Measurements from ENCODE around the gene HCFC1. TPM values are rescaled to one million over a fixed set of nuclear protein-coding genes. Genes with fewer than 3 reads are reported as not detected.

Gene HCFC1
- polyA plus RNA-seq, 1 of the 3 experiments (the other 2 are of a cell fraction) = 9.5 TPM

GRCh38 chrX:153921511-153922446 is 49.8 kb downstream of the HCFC1 start:
- Histone ChIP-seq H3K4me2 (no peak overlapping the region), H2AFZ (ENCODE audit: low read depth) (no peak overlapping the region)
- peak; percentile 78 for DNase-seq

GRCh38 chrX:153921070-153921469 is 50.5 kb downstream of the HCFC1 start:
- Histone ChIP-seq H3K9me3 (no peaks in the 10 kb centered on the region), H3K4me2 (no peak overlapping the region), H3K9me2 (no peaks in the 10 kb centered on the region), H3K36me3 (replicated peaks in 1 of 2; ENCODE audit: control insufficient read depth in 1 of 2, insufficient read depth in 2 of 2, low read length in 1 of 2) (no peaks in the 10 kb centered on the region), H3K27ac (ENCODE audit: low read depth in 2 of 2, low read length in 1 of 2) (peak overlapping the region in 1 of 2 experiments; percentile 92; a peak in 2 of 4 replicates), H2AFZ (ENCODE audit: low read depth) (no peak overlapping the region), H3K4me3 (ENCODE audit: low read depth in 2 of 2, low read length in 1 of 2) (no peak overlapping the region), H3K4me1 (ENCODE audit: control insufficient read depth in 1 of 2, insufficient read depth in 2 of 2, low read depth in 1 of 2, low read length in 1 of 2) (peaks cover 0 to 51% of the 10 kb centered on the region in 2 experiments; a peak in 1 of 4 replicates), H3K79me2 (ENCODE audit: insufficient read depth) (no peaks in the 10 kb centered on the region), H4K20me1 (ENCODE audit: insufficient read depth) (no peaks in the 10 kb centered on the region), H3K9ac (no peak overlapping the region), H3K27me3 (ENCODE audit: insufficient read depth) (peaks cover 44% of the 10 kb centered on the region), H3F3A (replicated peaks; ENCODE audit: insufficient read depth) (peaks cover 8% of the 10 kb centered on the region)
- 61% methylated on average over 12 of the region's 16 CpGs for WGBS (ENCODE audit: low lambda C conversion rate)
- CTCF ChIA-PET = interaction anchor here (0.9 to 16.7 kb wide), 9 partner anchors 12 to 161 kb away, joined by 3 to 271 read pairs (median 4); partner anchors contain the start of gene RENBP
- DNase-seq = peak; percentile 47
- POLR2A ChIA-PET = interaction anchor here (1.5 to 3.0 kb wide), 4 partner anchors 10 to 155 kb away, joined by 5 to 14 read pairs (median 9); partner anchors contain the start of genes IDH3G and SSR4
- TF ChIP-seq FOSL2 (IDR thresholded peaks at IDR 0.05; ENCODE audit: borderline replicate concordance, low read depth) = no peak
- no peak for TF ChIP-seq GABPA (IDR thresholded peaks at IDR 0.05; ENCODE audit: low read depth)
- no peak for TF ChIP-seq USF2 (IDR thresholded peaks at IDR 0.05; ENCODE audit: borderline replicate concordance, low read depth, low read length)
- no peak for TF ChIP-seq CTCF (IDR thresholded peaks at IDR 0.05)
- no peak for TF ChIP-seq ELF1 (IDR thresholded peaks at IDR 0.05)
- no peak for TF ChIP-seq MXI1 (IDR thresholded peaks at IDR 0.05; ENCODE audit: low read depth, low read length)
- no peak for TF ChIP-seq USF1 (IDR thresholded peaks at IDR 0.05; ENCODE audit: borderline replicate concordance, low read depth)
- no peak for TF ChIP-seq EP300 (IDR thresholded peaks at IDR 0.05; ENCODE audit: borderline replicate concordance in 1 of 2, low read depth in 1 of 2, low read length in 1 of 2)
- TF ChIP-seq TCF12 (IDR thresholded peaks at IDR 0.05) = no peak
- no peak for TF ChIP-seq RXRA (IDR thresholded peaks at IDR 0.05; ENCODE audit: borderline replicate concordance, low read depth)
- TF ChIP-seq SIN3A (IDR thresholded peaks at IDR 0.05; ENCODE audit: borderline replicate concordance, low read depth, low read length) = no peak
- no peak for TF ChIP-seq JUND (IDR thresholded peaks at IDR 0.05)
- no peak for TF ChIP-seq YY1 (IDR thresholded peaks at IDR 0.05; ENCODE audit: low read depth)
- TF ChIP-seq MAX (IDR thresholded peaks at IDR 0.05; ENCODE audit: low read depth) = no peak
- no peak for TF ChIP-seq FOXM1 (IDR thresholded peaks at IDR 0.05; ENCODE audit: low read depth)
- no peak for TF ChIP-seq EZH2phosphoT487 (IDR thresholded peaks at IDR 0.05; ENCODE audit: borderline replicate concordance, low read depth)
- no peak for TF ChIP-seq RCOR1 (IDR thresholded peaks at IDR 0.05; ENCODE audit: low read length)
- TF ChIP-seq PBX3 (IDR thresholded peaks at IDR 0.05) = no peak
- no peak for TF ChIP-seq MEF2A (IDR thresholded peaks at IDR 0.05; ENCODE audit: borderline replicate concordance, low read depth)

More at GRCh38 chrX:153921511-153922446, 49.8 kb downstream of the HCFC1 start:
- Histone ChIP-seq H3K27me3 (ENCODE audit: insufficient read depth) (peaks cover 44% of the 10 kb centered on the region), H3K27ac (ENCODE audit: low read depth in 2 of 2, low read length in 1 of 2) (peak overlapping the region in 1 of 2 experiments; percentile 92; a peak in 2 of 4 replicates), H3K36me3 (replicated peaks in 1 of 2; ENCODE audit: control insufficient read depth in 1 of 2, insufficient read depth in 2 of 2, low read length in 1 of 2) (no peaks in the 10 kb centered on the region), H3F3A (replicated peaks; ENCODE audit: insufficient read depth) (peaks cover 8% of the 10 kb centered on the region), H3K9me3 (no peaks in the 10 kb centered on the region), H3K79me2 (ENCODE audit: insufficient read depth) (no peaks in the 10 kb centered on the region), H3K4me1 (ENCODE audit: control insufficient read depth in 1 of 2, insufficient read depth in 2 of 2, low read depth in 1 of 2, low read length in 1 of 2) (peaks cover 0 to 57% of the 10 kb centered on the region in 2 experiments; a peak in 1 of 4 replicates), H4K20me1 (ENCODE audit: insufficient read depth) (no peaks in the 10 kb centered on the region; the same call in 1 of the 2 replicates), H3K4me3 (ENCODE audit: low read depth in 2 of 2, low read length in 1 of 2) (no peak overlapping the region), H3K9me2 (no peaks in the 10 kb centered on the region), H3K9ac (no peak overlapping the region)
- CTCF ChIA-PET = interaction anchor here (0.9 to 16.7 kb wide), 18 partner anchors 9 to 162 kb away, joined by 3 to 271 read pairs (median 4); partner anchors contain the start of genes NAA10, PLXNB3 and RENBP
- TF ChIP-seq POLR2AphosphoS5 (IDR thresholded peaks at IDR 0.05; ENCODE audit: low read depth, low read length) (no peak), EP300 (IDR thresholded peaks at IDR 0.05; ENCODE audit: borderline replicate concordance in 1 of 2, low read depth in 1 of 2, low read length in 1 of 2) (0 out of 4 replicates have a peak, but pooled peaks of 1 of the 2 experiments have one; percentile 17)
- 40% methylated on average over 15 of the region's 40 CpGs for WGBS (ENCODE audit: low lambda C conversion rate)
- POLR2A ChIA-PET = interaction anchor here (1.0 to 3.0 kb wide), 6 partner anchors 11 to 156 kb away, joined by 3 to 14 read pairs (median 7); partner anchors contain the start of genes IDH3G, NAA10 and SSR4
